Nephron (organoid): ENCODE measurements around the gene HPN.

ENCODE experiments used
- H3K27ac Mint-ChIP-seq, 3 experiments: 2 replicates each; pipeline ENCODE4 v1.8.0; 2020; ENCODE audit warnings: mixed read lengths in 3 of 3, mild to moderate bottlenecking in 2 of 3, moderate library complexity in 1 of 3
- H3K27me3 Mint-ChIP-seq: 2 replicates; pipeline ENCODE4 v1.8.0; 2021; ENCODE audit warnings: low read depth, mild to moderate bottlenecking, moderate library complexity, mixed read lengths
- H3K36me3 Mint-ChIP-seq: 2 replicates; pipeline ENCODE4 v1.8.0; 2020; ENCODE audit warnings: low read depth, mixed read lengths
- H3K4me1 Mint-ChIP-seq: 2 replicates; pipeline ENCODE4 v1.8.0; 2020; ENCODE audit warnings: mixed read lengths
- H3K4me3 Mint-ChIP-seq, 3 experiments: 2 replicates each; pipeline ENCODE4 v1.8.0; 2020; ENCODE audit warnings: mild to moderate bottlenecking in 3 of 3, mixed read lengths in 3 of 3, moderate library complexity in 2 of 3
- H3K9me3 Mint-ChIP-seq: 2 replicates; pipeline ENCODE4 v1.8.0; 2020; ENCODE audit warnings: mixed read lengths
- CTCF ChIP-seq, 3 experiments: fragments of 200-600 bp; sonication (generic); IDR thresholded peaks; one replicate each; pipeline ENCODE4 v1.5.0; 2021; ENCODE audit warnings: antibody characterized with exemption in 3 of 3; ENCODE audit not compliant: unreplicated experiment in 3 of 3

The HPN gene

GRCh38 chr19:35051796-35052195 lies 10.3 kb downstream of the HPN start:
- Mint-ChIP-seq H3K4me3 (no peak overlapping the region), H3K27me3 (peaks cover 29% of the 10 kb centered on the region), H3K9me3 (no peaks in the 10 kb centered on the region), H3K4me1 (no peaks in the 10 kb centered on the region), H3K27ac (no peak overlapping the region), H3K36me3 (no peaks in the 10 kb centered on the region)
- TF ChIP-seq CTCF (IDR thresholded peaks at IDR 0.05; ENCODE audit: unreplicated experiment in 3 of 3), result no peak

- Mint-ChIP-seq H3K27ac (no peak overlapping the region), H3K27me3 (peaks cover 23% of the 10 kb centered on the region), H3K9me3 (no peaks in the 10 kb centered on the region), H3K4me3 (no peak overlapping the region), H3K36me3 (no peaks in the 10 kb centered on the region), H3K4me1 (no peaks in the 10 kb centered on the region)
- TF ChIP-seq CTCF (IDR thresholded peaks at IDR 0.05; ENCODE audit: unreplicated experiment in 3 of 3), result no peak
These were observed 11.2 kb downstream of the HPN start for GRCh38 chr19:35052599-35053190.

GRCh38 chr19:35053667-35054293 lies 12.3 kb downstream of the HPN start:
- H3K4me3 Mint-ChIP-seq, result no peak overlapping the region
- no peak for TF ChIP-seq CTCF (IDR thresholded peaks at IDR 0.05; ENCODE audit: unreplicated experiment in 3 of 3)
- H3K36me3 Mint-ChIP-seq, result no peaks in the 10 kb centered on the region
- no peak overlapping the region for H3K27ac Mint-ChIP-seq
- H3K4me1 Mint-ChIP-seq, result no peaks in the 10 kb centered on the region
- H3K9me3 Mint-ChIP-seq, result no peaks in the 10 kb centered on the region
- H3K27me3 Mint-ChIP-seq, result peaks cover 20% of the 10 kb centered on the region

- no peak for TF ChIP-seq CTCF (IDR thresholded peaks at IDR 0.05; ENCODE audit: unreplicated experiment in 3 of 3)
- Mint-ChIP-seq H3K4me3 (no peak overlapping the region), H3K4me1 (no peaks in the 10 kb centered on the region), H3K36me3 (no peaks in the 10 kb centered on the region), H3K9me3 (no peaks in the 10 kb centered on the region), H3K27me3 (peaks cover 20% of the 10 kb centered on the region), H3K27ac (no peak overlapping the region)
These were observed 13.1 kb downstream of the HPN start for GRCh38 chr19:35054626-35055025.

DNA sequence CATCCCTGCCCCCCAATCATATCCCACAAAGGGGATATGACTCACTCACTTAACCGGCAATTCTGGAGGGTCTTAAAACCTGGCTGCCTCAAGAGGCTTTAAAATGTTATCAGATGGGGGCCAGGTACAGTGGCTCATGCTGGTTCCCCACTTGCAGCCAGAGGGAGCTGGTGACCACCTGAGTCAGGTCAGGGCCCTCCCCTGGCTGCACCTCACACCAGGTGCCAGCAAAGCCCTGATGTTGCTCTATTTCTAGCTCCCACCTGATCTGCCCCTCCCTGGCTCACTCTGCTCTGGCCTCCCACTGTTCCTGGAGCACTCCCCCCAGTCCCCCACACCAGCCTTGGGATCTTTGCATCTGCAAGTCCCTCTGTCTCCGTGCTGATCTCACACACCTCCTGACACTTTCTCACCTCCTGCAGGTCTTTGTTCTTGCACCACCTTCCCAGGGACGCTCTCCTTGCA lies 14.2 kb downstream of the HPN start:
- H3K4me1 Mint-ChIP-seq, result no peaks in the 10 kb centered on the region
- no peaks in the 10 kb centered on the region for H3K9me3 Mint-ChIP-seq
- H3K4me3 Mint-ChIP-seq, result no peak overlapping the region
- H3K36me3 Mint-ChIP-seq, result no peaks in the 10 kb centered on the region
- TF ChIP-seq CTCF (IDR thresholded peaks at IDR 0.05; ENCODE audit: unreplicated experiment in 3 of 3), result peak; percentile 19 to 25 (median 20)
- H3K27ac Mint-ChIP-seq, result no peak overlapping the region
- peaks cover 20% of the 10 kb centered on the region for H3K27me3 Mint-ChIP-seq
